Midbrain (tissue), 1 donor: ENCODE data around the gene TMEM179B.
"Not testable (repeated sequence)": the region's sequence is repeated elsewhere in the genome, so short reads cannot be mapped to it uniquely, and the experiment has no call there.

Source experiments
- DNase-seq: peaks from one replicate; lab custom pipeline; 2025; lab: John Stamatoyannopoulos, UW

Gene TMEM179B

DNA sequence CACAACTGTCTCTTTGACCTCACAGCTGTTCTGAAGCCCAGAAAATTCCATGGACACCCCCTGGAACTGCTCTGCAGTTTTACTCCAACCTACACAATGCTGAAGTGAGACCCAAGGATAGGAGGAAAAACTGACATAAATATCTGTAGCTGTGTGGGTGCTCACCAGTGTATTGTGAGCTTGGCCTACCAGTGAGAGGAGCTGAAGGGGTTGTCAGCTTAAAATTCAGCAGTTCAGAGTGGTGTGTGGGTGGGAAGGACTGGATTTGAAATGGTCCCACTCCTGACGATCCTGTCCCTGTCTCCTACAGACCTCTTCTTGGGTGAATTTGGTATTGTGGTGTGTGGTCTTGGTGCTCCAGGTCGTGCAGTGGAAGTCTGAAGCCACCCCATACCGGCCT lies 2.4 kb downstream of the TMEM179B start:
- DNase-seq: no peak

DNA sequence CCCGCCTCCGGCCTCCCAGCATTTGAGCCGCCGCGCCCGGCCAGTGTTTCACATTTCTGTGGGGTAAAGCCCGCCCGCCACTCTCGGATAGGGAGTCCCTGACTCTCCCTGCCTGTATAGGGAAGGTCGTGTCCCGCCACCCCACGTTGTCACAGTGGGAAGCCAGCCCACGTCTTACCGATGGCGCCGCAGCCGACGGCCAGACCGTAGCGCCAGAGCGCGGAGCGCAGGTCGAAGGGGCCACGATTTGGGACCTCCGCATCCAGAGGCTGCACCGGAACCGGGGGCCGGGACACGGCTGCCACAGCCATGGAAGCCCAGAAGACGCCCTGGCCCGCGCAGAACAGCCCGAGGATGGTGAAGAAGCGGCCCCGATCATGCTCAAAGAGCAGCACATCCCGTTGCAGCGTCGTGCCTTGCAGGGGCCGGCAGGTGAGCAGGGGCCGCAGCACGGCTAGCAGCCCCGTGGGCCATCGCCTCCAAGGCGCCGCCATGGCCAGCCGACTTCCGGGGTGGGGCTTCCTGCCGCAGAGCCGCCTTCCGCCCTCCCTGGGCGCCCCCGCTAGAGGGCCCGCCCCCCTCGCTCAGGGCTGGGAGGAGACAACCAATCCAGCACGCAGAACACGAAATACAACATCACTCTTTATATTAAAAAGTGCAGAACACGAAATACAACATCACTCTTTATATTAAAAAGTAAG lies 4.4 kb downstream of the TMEM179B start, which contains the start of gene TMEM223:
Gene TMEM223, minus strand, starts transcription at position 506 of the 701 bp plus-strand sequence. Its CDS starts 12 bp downstream, at position 494.
- DNase-seq: peak; percentile 85

- DNase-seq: no peak
Measured at GRCh38 chr11:62792202-62792575, 5.0 kb downstream of the TMEM179B start.

DNA sequence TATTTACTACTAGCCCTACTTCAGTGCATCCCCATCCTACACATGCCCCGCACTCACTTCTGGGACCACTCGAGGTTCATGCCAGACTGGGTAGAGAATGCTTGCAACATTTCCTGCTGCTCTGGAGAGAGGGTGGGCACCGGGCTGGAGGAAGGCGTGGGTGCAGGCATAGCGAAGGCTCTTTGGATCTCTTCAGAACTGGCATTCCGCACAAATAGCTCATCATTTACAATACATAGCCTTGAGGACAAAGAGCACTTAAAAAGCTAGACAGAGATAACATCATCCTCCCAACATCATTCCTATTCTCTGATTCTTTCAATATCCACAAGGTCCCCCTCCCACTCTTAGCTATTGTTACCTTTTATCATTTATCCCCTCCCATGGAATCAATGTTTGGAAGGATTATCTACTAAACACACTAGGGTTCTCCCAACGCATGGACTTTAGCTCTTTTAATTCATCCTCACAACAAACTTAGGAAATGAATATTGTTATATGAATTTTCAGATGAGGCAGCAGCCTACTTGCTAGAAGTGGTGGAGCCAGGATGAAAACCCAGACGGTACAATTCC lies 7.1 kb downstream of the TMEM179B start:
- DNase-seq: no peak

GRCh38 chr11:62796281-62796680 lies 9.1 kb downstream of the TMEM179B start:
- DNase-seq: no peak

GRCh38 chr11:62799486-62799885 lies 12.3 kb downstream of the TMEM179B start:
- DNase-seq: no peak

- no peak for DNase-seq
Measured at GRCh38 chr11:62801071-62801470, 13.9 kb downstream of the TMEM179B start.

- DNase-seq: no peak
Measured at GRCh38 chr11:62804310-62805075, 17.3 kb downstream of the TMEM179B start.

DNA sequence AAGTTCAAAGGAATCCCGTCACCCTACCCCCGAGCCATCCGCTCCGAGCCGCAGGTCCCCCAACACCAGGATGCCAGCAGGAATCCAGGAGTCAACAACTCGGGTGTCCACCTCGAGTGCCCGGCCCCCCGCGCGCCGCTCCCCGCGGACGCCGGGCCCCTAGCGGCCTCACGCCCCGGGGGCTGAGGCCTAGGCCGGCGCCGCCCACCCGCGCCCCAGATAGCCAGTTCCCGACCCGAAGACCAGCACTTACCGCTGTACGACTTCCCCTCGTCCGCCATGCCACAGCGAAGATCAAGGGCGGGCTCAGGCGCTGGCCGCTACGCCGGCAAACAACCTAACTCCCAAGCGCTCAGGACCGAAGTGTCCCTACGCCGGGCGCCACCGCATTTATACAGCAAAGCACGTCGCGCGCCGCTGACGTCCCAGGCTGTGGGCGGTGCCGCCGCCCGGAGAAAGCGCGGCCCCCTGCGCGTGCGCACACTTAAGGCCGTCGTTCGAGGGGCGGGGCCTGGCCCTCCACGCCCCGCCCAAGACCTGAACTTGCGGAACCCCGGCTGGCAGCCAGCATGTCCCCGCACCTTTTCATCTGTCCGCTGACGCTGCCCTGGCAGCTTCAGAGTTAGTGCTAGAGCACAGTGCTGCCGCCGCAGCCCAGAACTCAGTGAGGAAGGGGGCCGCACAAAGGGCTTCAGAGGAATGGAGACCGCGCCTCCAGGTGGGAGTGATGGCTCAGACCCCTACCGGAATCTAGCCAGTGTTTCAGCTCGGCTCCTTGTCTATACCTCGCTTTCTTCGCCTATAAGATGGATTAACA lies 18.1 kb downstream of the TMEM179B start, which contains the start of gene NXF1:
Gene NXF1, minus strand, starts transcription at position 365 of the 817 bp plus-strand sequence. Its CDS starts 84 bp downstream, at position 281.
- DNase-seq: peak; percentile 98

DNA sequence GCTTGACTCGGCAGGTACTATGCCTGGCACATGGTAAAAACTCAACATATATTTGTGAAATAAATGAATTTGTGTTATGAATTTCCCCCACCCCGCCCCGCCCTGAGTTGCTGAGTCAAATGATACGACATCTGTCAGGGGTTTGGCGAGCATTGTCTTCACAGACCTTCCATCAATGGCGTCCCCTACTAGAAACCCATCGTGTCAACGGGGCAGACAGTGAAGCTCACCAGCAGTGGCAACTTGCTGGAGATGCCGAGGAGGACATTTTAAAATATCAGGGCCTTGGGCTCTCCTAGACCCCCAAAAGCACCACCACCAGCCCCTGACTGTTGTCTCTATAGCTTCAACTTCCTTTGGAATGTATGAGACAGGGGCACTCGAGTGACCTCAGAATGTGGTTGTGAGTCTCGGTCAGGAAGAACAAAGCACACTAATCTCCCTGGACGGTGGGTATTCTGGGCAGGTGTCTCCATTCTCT lies 18.8 kb downstream of the TMEM179B start:
- no peak for DNase-seq

DNA sequence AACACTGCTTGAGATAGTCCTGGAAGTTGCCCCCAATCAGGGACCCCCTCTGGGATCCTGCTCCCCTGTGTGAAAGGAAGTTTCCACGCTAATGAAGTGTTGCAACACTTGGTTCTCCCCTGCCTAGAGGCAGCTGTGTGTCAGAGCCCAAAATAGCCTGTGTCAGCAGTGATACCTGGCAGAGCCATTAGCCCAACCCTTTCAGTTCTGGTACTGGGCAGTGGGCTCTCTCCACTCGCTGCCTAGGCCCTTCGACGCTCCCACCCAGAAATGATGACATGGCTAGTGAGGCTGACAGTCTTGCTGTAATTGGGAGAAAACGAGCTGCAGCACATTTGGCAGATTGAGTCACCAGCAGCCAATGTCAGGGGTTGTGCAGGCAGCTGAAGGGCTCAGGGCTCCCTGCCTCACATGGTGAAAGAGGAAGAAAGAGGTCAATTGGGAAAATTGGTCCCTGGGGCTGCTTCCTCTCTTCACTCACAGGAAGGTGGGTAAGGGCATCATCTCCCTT lies 19.5 kb downstream of the TMEM179B start:
- no peak for DNase-seq

GRCh38 chr11:62810748-62811147 lies 23.5 kb downstream of the TMEM179B start:
- no peak for DNase-seq

- DNase-seq: no peak
Measured at GRCh38 chr11:62811659-62812058, 24.5 kb downstream of the TMEM179B start.

DNA sequence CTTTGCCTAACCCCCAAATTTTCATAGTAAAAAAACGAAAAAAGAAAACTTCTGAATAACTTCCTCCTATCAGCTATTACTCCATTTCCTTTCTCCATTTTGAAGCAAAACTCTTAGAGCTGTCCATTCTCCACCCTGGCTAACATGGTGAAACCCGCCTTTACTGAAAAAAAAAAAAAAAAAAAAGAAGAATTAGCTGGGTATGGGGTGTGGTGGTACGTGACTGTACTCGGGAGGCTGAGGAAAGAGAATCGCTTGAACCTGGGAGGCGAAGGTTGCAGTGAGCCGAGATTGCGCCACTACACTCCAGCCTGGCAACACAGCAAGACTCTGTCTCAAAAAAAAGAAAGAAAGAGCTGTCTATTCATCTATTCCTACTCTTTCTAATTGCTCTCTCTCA lies 29.4 kb downstream of the TMEM179B start:
- no peak for DNase-seq

DNA sequence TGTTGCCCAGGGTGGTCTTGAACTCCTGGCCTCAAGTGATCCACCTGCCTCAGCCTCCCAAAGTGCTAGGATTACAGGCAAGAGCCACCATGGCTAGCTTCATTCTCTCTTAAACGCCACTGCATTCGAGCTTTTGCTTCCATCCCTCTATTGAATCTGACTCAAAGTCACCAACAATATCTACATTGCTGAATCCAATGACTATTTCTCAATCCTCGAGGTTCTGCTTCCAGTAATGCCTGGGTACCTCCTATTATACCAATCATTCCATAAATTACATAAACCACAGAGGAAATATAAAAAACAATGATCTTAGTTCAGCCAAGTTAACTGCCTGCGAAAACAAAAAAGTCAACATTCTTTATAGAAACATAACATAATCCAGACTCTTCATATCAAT lies 29.9 kb downstream of the TMEM179B start:
- no peak for DNase-seq

GRCh38 chr11:62823677-62824076 lies 36.5 kb downstream of the TMEM179B start:
- no peak for DNase-seq

DNA sequence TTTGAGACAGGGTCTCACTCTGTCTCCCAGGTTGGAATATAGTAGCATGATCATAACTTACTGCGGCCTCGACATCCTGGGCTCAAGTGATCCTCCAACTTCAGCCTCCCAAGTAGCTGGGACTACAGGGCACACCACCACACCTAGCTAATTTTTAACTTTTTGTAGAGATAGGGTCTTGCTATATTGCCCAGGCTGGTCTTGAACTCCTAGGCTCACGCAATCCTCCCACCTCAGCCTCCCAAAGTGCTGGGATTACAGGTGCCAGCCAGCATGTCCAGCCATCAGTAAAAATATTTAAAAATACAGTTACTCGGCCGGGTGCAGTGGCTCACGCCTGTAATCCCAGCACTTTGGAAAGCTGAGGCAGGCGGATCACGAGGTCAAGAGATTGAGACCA lies 40.9 kb downstream of the TMEM179B start:
- not testable (repeated sequence) for DNase-seq

DNA sequence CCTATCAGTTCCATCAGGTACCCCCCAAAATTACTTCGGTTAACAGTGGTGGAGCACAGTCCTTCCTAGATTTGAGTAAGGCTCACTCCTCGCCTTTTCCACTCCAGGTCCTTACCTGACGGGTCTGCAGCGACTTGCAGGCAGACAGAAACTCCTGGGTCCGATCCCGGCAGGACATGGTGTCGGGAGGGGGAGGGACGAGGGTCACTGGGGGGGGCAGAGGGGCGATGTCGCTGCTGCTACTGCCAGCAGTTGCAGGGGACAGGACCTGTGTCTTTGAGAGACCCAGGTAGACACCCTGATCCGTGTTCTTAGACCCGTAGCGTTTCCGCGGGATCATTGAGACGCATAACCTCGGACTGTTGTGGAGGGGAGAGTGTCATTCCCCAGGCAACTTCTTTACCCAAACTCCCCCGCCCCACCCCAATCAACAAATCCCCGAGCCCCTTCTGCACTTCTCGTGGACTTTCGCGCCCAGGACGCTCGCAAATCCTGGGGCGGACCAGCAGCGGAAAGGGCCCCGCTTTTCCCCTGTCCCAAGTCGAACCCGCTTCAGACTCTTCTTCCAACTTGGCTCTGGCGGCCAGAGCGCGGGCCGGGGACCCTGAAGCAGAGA lies 43.8 kb downstream of the TMEM179B start:
- DNase-seq: no peak

DNA sequence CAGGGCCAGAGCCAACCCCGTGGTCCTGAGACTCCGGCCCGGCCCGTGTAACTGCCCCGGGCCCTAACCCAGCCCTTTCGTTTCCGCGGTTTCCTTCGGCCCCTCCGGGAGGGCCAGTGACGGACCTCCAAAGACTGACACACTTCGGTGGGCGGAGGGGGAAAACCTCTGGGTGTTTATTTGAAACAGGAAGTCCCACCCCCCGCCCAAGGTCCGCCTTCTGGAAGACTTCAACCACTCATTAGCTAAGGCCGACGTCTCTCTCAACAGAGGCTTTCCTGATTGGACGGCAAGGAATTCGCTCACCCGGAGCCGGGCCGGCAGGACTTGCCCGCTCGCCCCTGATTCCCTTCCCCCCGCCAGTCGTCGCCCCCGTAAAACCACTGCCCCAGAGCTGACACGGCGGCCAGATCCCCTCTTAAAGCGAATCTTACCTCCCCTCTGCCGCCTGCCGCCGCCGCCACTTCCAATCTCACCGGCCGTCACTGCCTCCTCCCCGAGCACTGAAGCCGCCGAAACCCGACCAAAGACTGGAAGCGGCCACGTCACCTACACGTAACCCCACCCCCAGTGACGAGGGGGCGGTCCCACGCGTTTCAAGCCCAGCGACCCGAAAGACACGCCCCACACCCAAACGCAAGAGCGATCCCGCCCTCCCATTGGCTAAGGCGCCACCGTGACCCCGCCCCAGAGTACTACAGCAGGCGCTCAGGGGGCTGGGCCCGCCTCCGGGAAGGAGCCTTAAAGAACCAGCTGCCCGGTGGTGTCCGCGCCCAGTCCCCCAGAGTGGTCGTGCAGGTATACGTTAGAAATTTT lies 44.5 kb downstream of the TMEM179B start, which contains the start of gene STX5:
Gene STX5, minus strand, starts transcription at position 532 of the 816 bp plus-strand sequence. CDS start 808 bp downstream, outside the sequence.
- DNase-seq: peak; percentile 99
